ENCODE results near the gene RAB40C.

GRCh38 chr16:642189-643049 lies 52.6 kb downstream of the RAB40C start:
- TF ChIP-seq CTCF (IDR thresholded peaks at IDR 0.05), result no peak
- TF ChIP-seq ESRRA (IDR thresholded peaks at IDR 0.05; ENCODE audit: borderline replicate concordance, low read length), result no peak; the same call in 1 of the 2 replicates
- no peak for TF ChIP-seq CBX2 (IDR thresholded peaks at IDR 0.05; ENCODE audit: borderline replicate concordance, low read depth)
- TF ChIP-seq RARB (CRISPR knock-in tag; IDR thresholded peaks at IDR 0.05), result no peak
- TF ChIP-seq KDM1A (IDR thresholded peaks at IDR 0.05; ENCODE audit: low read depth), result no peak
- TF ChIP-seq POLR2AphosphoS2 (conservative IDR thresholded peaks at IDR 0.05; ENCODE audit: low read length), result no peak
- no peak for TF ChIP-seq HDAC2 (IDR thresholded peaks at IDR 0.05)
- no peak for TF ChIP-seq EP300 (IDR thresholded peaks at IDR 0.05)
- TF ChIP-seq MAX (IDR thresholded peaks at IDR 0.05), result peak; percentile 56

Data from A549 (cell line).